Caco-2 (cell line): ENCODE results near the gene FAM117B. TPM values are rescaled to one million over a fixed set of nuclear protein-coding genes. Genes with fewer than 3 reads are reported as not detected.

ENCODE experiments used
- BruUV-seq: library from RNA; stranded (reverse); fragments of 400-500 nt; replicated peaks from 2 replicates; lab custom pipeline; 2021; lab: Mats Ljungman, UMichigan
- CTCF ChIA-PET: fragments of 300-600 bp; sonication (Branson Sonifier 250); formaldehyde crosslinking; loops from one replicate; lab custom pipeline; 2022; ENCODE audit warnings: antibody characterized with exemption; lab: Charles Lee
- POLR2A ChIA-PET: fragments of 300-600 bp; sonication (Branson Sonifier 250); formaldehyde crosslinking; loops from one replicate; lab custom pipeline; 2022; ENCODE audit warnings: antibody characterized with exemption; lab: Charles Lee
- DNase-seq, 2 experiments: peaks; one replicate each; pipeline versions ENCODE4 v3.0.0 to v3.0.0-alpha.2; 2020 to 2022
- H3K27me3 ChIP-seq: replicated peaks from 2 replicates; pipeline ENCODE4 v1.6.0; 2011; ENCODE audit warnings: low read length; ENCODE audit not compliant: control insufficient read depth, insufficient read depth
- H3K36me3 ChIP-seq: 2 replicates; pipeline ENCODE4 v1.5.1; 2011; ENCODE audit warnings: low read length; ENCODE audit not compliant: control insufficient read depth, insufficient read depth
- H3K4me1 ChIP-seq: fragments of 250-450 bp; sonication (Bioruptor Pico); 2 replicates; pipeline ENCODE4 v1.5.1; 2020; ENCODE audit warnings: mild to moderate bottlenecking
- H3K4me3 ChIP-seq: 2 replicates; pipeline ENCODE4 v1.5.1; 2011; ENCODE audit warnings: low read depth, mild to moderate bottlenecking, control low read depth, low read length
- H3K9me3 ChIP-seq: fragments of 250-450 bp; sonication (Bioruptor Pico); 2 replicates; pipeline ENCODE4 v1.5.1; 2020; ENCODE audit warnings: mild to moderate bottlenecking, moderate library complexity
- H3K27ac Mint-ChIP-seq: one replicate; pipeline ENCODE4 v1.8.0; 2022; ENCODE audit warnings: mixed read lengths; ENCODE audit not compliant: unreplicated experiment
- H3K27me3 Mint-ChIP-seq: one replicate; pipeline ENCODE4 v1.8.0; 2022; ENCODE audit warnings: mixed read lengths; ENCODE audit not compliant: insufficient read depth, unreplicated experiment
- H3K36me3 Mint-ChIP-seq: one replicate; pipeline ENCODE4 v1.8.0; 2022; ENCODE audit warnings: mild to moderate bottlenecking, mixed read lengths; ENCODE audit not compliant: insufficient read depth, unreplicated experiment
- H3K4me1 Mint-ChIP-seq: one replicate; pipeline ENCODE4 v1.8.0; 2022; ENCODE audit warnings: low read depth, mixed read lengths; ENCODE audit not compliant: unreplicated experiment
- H3K4me3 Mint-ChIP-seq: one replicate; pipeline ENCODE4 v1.8.0; 2022; ENCODE audit warnings: mild to moderate bottlenecking, moderate library complexity, mixed read lengths; ENCODE audit not compliant: unreplicated experiment
- H3K9me3 Mint-ChIP-seq: one replicate; pipeline ENCODE4 v1.8.0; 2022; ENCODE audit warnings: mixed read lengths; ENCODE audit not compliant: unreplicated experiment
- CTCF ChIP-seq, 2 experiments: fragments of 200-600 bp in 1 of 2; IDR thresholded peaks; 1 replicate in 1 of 2; 2 replicates in 1 of 2; pipeline versions ENCODE4 v1.5.1 to v1.8.0; 2011 to 2022; ENCODE audit warnings: antibody characterized with exemption in 1 of 2, control low read depth in 1 of 2, inconsistent platforms in 1 of 2, low read depth in 1 of 2, low read length in 1 of 2, mild to moderate bottlenecking in 1 of 2, moderate library complexity in 1 of 2; ENCODE audit not compliant: insufficient read depth in 1 of 2, severe bottlenecking in 1 of 2, unreplicated experiment in 1 of 2
- intact Hi-C: fragments of 100-400 bp; cut with micrococcal nuclease; formaldehyde crosslinking; loops from one replicate; pipeline ENCODE4 v1.10.0; 2022; ENCODE audit not compliant: unreplicated experiment
- total RNA-seq: library from RNA; stranded (reverse); gene quantifications from 2 replicates; pipeline ENCODE4 v1.2.3, GENCODE V29; 2022

Gene FAM117B
- total RNA-seq, 1 experiment from 2014 or later, result 9.8 TPM

DNA sequence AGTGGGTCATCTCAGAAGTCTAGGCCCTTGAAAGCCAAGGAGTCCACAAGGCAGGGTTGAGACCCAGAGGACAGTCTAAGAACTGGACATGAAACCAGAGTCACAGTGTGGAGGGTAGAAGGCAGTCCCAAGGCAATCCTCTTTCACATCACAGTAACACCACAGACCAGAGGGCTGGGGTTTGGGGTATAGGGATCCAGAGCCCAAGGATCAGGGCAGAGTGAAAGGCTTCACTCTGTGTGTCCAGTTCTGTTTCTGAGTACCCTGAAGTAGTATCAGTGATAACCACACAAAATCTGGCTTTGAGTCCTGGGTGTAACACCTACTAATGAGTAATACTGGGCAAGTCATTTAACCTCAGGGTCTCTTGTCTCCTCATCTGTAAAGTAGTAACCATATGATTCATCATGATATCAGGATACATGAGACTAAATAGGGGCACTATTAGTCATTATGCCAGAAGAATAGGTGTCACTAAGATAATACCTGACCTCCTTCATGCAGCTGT, 145.8 kb downstream of the FAM117B start:
- Mint-ChIP-seq H3K27me3 (no peaks in the 10 kb centered on the region), H3K36me3 (no peaks in the 10 kb centered on the region), H3K27ac (no peak overlapping the region), H3K4me1 (no peaks in the 10 kb centered on the region), H3K9me3 (no peaks in the 10 kb centered on the region), H3K4me3 (no peak overlapping the region)
- no peak for TF ChIP-seq CTCF (IDR thresholded peaks at IDR 0.05; ENCODE audit: insufficient read depth in 1 of 2, low read depth in 1 of 2, low read length in 1 of 2, severe bottlenecking in 1 of 2, unreplicated experiment in 1 of 2)
- BruUV-seq, result no TSS peak
- no peaks in the 10 kb centered on the region for H3K27me3 ChIP-seq
- ChIA-PET CTCF (no interaction called here), POLR2A (no interaction called here)
- H3K36me3 ChIP-seq, result no peaks in the 10 kb centered on the region
- intact Hi-C loops, result no loop called here
- DNase-seq, result no peak
- no peak overlapping the region for H3K4me3 ChIP-seq
- H3K9me3 ChIP-seq, result no peaks in the 10 kb centered on the region
- H3K4me1 ChIP-seq, result no peaks in the 10 kb centered on the region

GRCh38 chr2:202782940-202783558, 148.3 kb downstream of the FAM117B start:
- Histone ChIP-seq H3K4me1 (no peaks in the 10 kb centered on the region), H3K4me3 (no peak overlapping the region), H3K27me3 (no peaks in the 10 kb centered on the region), H3K9me3 (no peaks in the 10 kb centered on the region), H3K36me3 (no peaks in the 10 kb centered on the region)
- TF ChIP-seq CTCF (IDR thresholded peaks at IDR 0.05; ENCODE audit: insufficient read depth in 1 of 2, low read depth in 1 of 2, low read length in 1 of 2, severe bottlenecking in 1 of 2, unreplicated experiment in 1 of 2), result no peak
- Mint-ChIP-seq H3K4me3 (no peak overlapping the region), H3K27ac (no peak overlapping the region), H3K36me3 (peaks cover under 1% of the 10 kb centered on the region), H3K9me3 (no peaks in the 10 kb centered on the region), H3K27me3 (no peaks in the 10 kb centered on the region), H3K4me1 (no peaks in the 10 kb centered on the region)
- BruUV-seq, result no TSS peak
- ChIA-PET POLR2A (interaction anchor here (0.6 kb wide), 1 partner anchor 24 kb away, joined by 3 read pairs; no protein-coding TSS in a partner anchor), CTCF (no interaction called here)
- intact Hi-C loops, result no loop called here
- no peak for DNase-seq

- Mint-ChIP-seq H3K4me1 (no peaks in the 10 kb centered on the region), H3K4me3 (no peak overlapping the region), H3K27me3 (no peaks in the 10 kb centered on the region), H3K27ac (no peak overlapping the region), H3K9me3 (no peaks in the 10 kb centered on the region), H3K36me3 (peaks cover 4% of the 10 kb centered on the region)
- Histone ChIP-seq H3K4me1 (no peaks in the 10 kb centered on the region), H3K36me3 (no peaks in the 10 kb centered on the region), H3K4me3 (no peak overlapping the region), H3K27me3 (no peaks in the 10 kb centered on the region), H3K9me3 (no peaks in the 10 kb centered on the region)
- POLR2A ChIA-PET, result interaction anchor here (0.5 kb wide), 1 partner anchor 188 kb away, joined by 3 read pairs; no protein-coding TSS in a partner anchor
- no TSS peak for BruUV-seq
- DNase-seq, result no peak
- intact Hi-C loops, result no loop called here
- TF ChIP-seq CTCF (IDR thresholded peaks at IDR 0.05; ENCODE audit: insufficient read depth in 1 of 2, low read depth in 1 of 2, low read length in 1 of 2, severe bottlenecking in 1 of 2, unreplicated experiment in 1 of 2), result no peak
- CTCF ChIA-PET, result interaction anchor here (0.6 kb wide), 1 partner anchor 621 kb away, joined by 3 read pairs; no protein-coding TSS in a partner anchor
Observed at GRCh38 chr2:202786842-202787241, 152.1 kb downstream of the FAM117B start.
